ENCODE data around the gene ZNRF1. TPM values are rescaled to one million over a fixed set of nuclear protein-coding genes. Genes with fewer than 3 reads are reported as not detected.
"Not testable (repeated sequence)": the region's sequence is repeated elsewhere in the genome, so short reads cannot be mapped to it uniquely, and the experiment has no call there.

ZNRF1 gene
- total RNA-seq, 1 donor from 2014 or later: 53.7 TPM

- no peak for DNase-seq (ENCODE audit: low spot score in 2 of 2)
- H3K9me3 ChIP-seq: no peaks in the 10 kb centered on the region
- no peak overlapping the region for H3K4me3 ChIP-seq
- no peaks in the 10 kb centered on the region for H3K36me3 ChIP-seq
- peaks cover 0 to 10% of the 10 kb centered on the region in 2 donors for H3K4me1 ChIP-seq
- TF ChIP-seq, protein P1, sequence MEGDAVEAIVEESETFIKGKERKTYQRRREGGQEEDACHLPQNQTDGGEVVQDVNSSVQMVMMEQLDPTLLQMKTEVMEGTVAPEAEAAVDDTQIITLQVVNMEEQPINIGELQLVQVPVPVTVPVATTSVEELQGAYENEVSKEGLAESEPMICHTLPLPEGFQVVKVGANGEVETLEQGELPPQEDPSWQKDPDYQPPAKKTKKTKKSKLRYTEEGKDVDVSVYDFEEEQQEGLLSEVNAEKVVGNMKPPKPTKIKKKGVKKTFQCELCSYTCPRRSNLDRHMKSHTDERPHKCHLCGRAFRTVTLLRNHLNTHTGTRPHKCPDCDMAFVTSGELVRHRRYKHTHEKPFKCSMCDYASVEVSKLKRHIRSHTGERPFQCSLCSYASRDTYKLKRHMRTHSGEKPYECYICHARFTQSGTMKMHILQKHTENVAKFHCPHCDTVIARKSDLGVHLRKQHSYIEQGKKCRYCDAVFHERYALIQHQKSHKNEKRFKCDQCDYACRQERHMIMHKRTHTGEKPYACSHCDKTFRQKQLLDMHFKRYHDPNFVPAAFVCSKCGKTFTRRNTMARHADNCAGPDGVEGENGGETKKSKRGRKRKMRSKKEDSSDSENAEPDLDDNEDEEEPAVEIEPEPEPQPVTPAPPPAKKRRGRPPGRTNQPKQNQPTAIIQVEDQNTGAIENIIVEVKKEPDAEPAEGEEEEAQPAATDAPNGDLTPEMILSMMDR (IDR thresholded peaks at IDR 0.05): no peak
- intact Hi-C loops (cut with DNase I): no loop called here
- H3K27ac ChIP-seq: no peak overlapping the region
- no peaks in the 10 kb centered on the region for H3K27me3 ChIP-seq
Measured at GRCh38 chr16:75088934-75089333, 90.1 kb downstream of the ZNRF1 start.

GRCh38 chr16:75089486-75090202 is 90.8 kb downstream of the ZNRF1 start:
- Histone ChIP-seq H3K4me1 (peaks cover 0 to 10% of the 10 kb centered on the region in 2 donors), H3K36me3 (no peaks in the 10 kb centered on the region), H3K4me3 (no peak overlapping the region), H3K27ac (no peak overlapping the region), H3K27me3 (no peaks in the 10 kb centered on the region), H3K9me3 (no peaks in the 10 kb centered on the region)
- TF ChIP-seq, protein P1 (IDR thresholded peaks at IDR 0.05): no peak
- intact Hi-C loops (cut with DNase I): no loop called here
- no peak for DNase-seq (ENCODE audit: low spot score in 2 of 2)

DNA sequence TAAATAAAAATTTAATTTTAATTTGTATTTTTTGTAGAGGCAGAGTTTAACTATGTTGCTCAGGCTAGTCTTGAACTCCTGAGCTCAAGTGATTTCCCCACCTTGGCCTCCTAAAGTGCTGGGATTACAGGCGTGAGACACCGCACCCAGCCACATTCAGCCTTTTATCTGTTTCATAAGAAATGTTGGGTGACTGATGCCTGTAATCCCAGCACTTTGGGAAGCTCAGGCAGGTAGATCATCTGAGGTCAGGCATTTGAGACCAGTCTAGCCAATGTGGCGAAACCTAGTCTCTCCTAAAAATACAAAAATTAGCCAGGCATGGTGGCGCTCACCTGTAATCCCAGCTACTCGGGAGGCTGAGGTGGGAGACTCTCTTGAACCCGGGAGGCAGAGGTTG is 92.1 kb downstream of the ZNRF1 start:
- H3K4me3 ChIP-seq; H3K36me3 ChIP-seq; H3K27me3 ChIP-seq; H3K27ac ChIP-seq; H3K9me3 ChIP-seq; intact Hi-C loops (cut with DNase I); DNase-seq (ENCODE audit: low spot score in 2 of 2): not testable (repeated sequence)
- H3K4me1 ChIP-seq: peaks cover 0 to 10% of the 10 kb centered on the region in 2 donors

- H3K4me3 ChIP-seq; H3K9me3 ChIP-seq; intact Hi-C loops (cut with DNase I); H3K27me3 ChIP-seq; DNase-seq (ENCODE audit: low spot score in 2 of 2); H3K36me3 ChIP-seq; H3K27ac ChIP-seq; H3K4me1 ChIP-seq: not testable (repeated sequence)
Measured at GRCh38 chr16:75091619-75092018, 92.8 kb downstream of the ZNRF1 start.

DNA sequence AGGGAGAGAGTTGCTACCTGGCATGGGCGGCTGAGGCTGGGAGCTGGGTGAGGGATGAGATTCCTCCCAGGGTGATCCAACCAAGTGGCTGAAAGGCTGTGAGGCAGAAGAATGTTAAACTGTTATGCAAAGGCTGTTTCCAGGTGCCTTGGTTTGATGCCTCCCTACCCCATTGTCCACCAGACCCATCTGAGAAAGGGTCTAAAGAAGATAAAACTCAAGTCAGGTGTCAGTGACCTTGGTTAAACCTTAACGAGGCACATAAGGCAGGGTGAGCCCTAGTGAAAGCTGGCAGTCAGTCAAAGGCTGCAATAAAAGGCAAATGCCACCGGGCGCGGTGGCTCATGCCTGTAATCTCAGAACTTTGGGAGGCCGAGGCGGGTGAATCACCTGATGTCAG is 94.0 kb downstream of the ZNRF1 start:
- no peak overlapping the region for H3K4me3 ChIP-seq
- intact Hi-C loops (cut with DNase I): no loop called here
- peaks cover 0 to 9% of the 10 kb centered on the region in 2 donors for H3K4me1 ChIP-seq
- H3K27ac ChIP-seq: no peak overlapping the region
- no peaks in the 10 kb centered on the region for H3K27me3 ChIP-seq
- TF ChIP-seq, protein P1 (IDR thresholded peaks at IDR 0.05): no peak
- H3K9me3 ChIP-seq: no peaks in the 10 kb centered on the region
- H3K36me3 ChIP-seq: no peaks in the 10 kb centered on the region
- no peak for DNase-seq (ENCODE audit: low spot score in 2 of 2)

DNA sequence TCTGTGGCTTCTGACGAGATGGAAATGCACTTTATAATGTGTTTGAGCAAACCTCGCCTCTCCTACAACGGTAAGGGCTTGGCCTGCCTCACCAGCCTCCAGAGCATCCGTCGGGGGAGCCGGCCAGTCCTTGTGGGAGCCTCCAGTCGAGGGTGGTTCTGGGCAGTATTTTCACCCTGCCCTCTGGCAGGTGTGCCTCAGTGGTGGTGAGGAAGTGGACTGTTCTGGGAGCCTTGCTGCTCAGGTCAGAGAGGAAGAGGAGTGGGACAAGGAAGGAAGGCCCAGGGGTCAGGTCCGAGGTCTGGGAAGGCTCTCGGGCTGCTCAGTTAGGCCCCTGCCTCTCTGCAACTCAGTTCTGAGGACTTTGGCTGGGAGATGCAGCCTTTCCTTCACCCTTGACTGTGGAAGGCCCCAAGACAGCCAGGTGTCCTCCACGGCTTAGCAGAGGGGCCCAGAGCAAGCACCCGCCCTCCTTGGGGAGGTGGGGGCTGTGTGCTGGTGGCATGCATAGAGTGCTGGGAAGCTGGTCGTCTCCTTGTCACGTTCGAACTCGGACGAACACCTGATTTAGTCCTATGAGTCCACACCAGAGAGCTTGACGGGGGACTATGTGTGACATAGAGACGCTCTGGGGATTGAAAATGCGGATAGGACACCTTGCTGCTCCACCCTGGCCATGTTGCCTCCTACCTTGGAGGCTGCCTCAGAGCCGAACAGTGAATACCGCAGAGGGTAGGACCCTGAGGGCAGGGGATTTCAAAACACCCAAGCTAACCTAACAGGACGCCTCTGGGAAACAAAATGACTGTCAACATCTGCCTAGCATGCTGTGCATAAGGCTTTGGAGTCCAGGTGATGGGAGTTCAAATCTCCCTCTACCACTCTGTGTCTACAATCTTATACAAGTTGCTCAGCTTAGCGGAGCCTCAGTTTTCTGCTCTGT is 95.0 kb downstream of the ZNRF1 start:
- intact Hi-C loops (cut with DNase I): no loop called here
- H3K27ac ChIP-seq: no peak overlapping the region
- peaks cover 0 to 7% of the 10 kb centered on the region in 2 donors for H3K4me1 ChIP-seq

More for the DNA sequence above, 95.0 kb downstream of the ZNRF1 start:
- Histone ChIP-seq H3K36me3 (no peaks in the 10 kb centered on the region), H3K4me3 (no peak overlapping the region), H3K27me3 (no peaks in the 10 kb centered on the region), H3K9me3 (no peaks in the 10 kb centered on the region)
- DNase-seq (ENCODE audit: low spot score in 2 of 2): no peak
- TF ChIP-seq, protein P1 (IDR thresholded peaks at IDR 0.05): no peak
